GM21526 (cell line): Measurements from ENCODE around the gene ATXN3.
"Not testable (repeated sequence)": the region's sequence is repeated elsewhere in the genome, so short reads cannot be mapped to it uniquely, and the experiment has no call there.

Experiments
- ATAC-seq: cut with Tn5 transposase; IDR thresholded peaks from one replicate; pipeline ENCODE4 v1.9.1; 2021; ENCODE audit warnings: moderate library complexity; ENCODE audit not compliant: unreplicated experiment, low FRiP score

Gene ATXN3

DNA sequence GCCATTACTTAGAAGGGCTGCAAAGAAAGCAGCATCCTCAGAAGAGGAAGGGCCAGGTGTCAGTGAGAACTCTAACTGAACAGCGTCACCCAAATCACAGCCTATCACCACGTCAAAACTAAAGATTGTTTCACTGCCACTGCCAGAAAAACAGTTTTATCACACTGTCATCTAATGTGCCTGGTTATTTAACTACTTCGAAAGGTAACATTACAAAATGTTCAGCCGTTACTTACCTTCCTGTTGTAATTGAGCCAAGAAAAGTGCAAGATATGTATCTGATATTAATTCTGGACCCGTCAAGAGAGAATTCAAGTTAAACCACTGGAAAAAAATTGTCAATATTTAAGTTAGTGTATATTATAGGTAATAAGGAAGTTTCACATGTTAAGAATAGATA is 17.9 kb downstream of the ATXN3 start:
- ATAC-seq, result no peak

DNA sequence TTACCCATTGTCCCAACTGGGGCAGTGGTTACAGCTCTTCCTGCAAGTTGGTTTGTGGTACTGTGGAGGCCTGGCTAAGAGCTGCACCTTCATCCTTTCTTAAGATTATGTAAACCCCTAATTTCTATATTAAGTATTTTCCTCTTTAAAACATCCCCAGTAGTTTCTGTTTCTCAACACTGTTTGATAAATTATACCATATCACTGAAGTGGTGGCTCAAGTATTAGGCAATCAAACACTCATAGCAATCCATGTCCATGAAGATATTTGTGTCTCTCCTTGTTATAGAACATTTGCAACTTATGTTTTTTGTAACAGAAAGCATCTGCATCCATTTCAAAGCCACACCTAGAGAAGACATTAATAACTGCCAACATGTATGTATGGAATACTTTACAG is 31.8 kb downstream of the ATXN3 start:
- no peak for ATAC-seq

DNA sequence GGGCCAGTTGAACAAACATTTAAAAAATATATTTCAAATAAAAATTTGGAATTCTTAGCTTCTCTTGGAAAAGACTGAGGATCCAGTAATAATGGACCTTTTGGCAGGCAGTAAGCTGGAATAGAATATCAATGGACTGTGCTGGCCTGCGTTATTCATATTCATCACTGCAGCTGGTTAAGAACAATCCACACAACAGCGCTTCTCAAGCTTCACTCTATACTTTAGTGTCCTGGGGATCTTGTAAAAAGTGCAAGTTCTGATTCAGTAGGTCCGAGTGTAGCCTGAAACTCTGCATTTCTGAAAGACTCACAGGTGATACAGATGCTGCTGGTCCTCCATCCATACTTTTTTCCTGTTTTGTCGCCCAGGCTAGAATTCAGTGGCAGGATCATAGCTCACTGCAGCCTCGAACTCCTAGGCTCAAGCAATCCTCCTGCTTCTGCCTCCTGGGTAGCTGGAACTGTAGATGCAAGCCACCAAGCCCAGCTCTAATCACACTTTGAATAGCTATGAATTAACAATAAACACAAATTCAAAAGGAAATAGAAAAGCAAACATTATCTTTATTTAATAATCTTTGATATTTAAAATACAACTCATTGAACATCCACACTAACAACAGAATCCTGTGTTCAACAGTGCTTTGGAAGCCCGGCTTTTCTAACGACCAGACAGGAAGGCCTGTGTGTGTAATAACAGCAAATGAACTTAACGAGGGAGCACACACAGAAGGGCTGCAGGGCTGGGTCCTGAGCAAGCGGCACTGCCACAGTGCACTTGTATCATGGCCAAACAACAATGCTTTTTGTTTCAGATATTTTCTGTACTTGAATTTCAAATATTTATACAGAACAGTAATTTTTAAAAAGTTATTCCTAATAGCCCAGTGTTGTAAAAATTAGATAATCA is 48.1 kb downstream of the ATXN3 start:
- no peak for ATAC-seq

DNA sequence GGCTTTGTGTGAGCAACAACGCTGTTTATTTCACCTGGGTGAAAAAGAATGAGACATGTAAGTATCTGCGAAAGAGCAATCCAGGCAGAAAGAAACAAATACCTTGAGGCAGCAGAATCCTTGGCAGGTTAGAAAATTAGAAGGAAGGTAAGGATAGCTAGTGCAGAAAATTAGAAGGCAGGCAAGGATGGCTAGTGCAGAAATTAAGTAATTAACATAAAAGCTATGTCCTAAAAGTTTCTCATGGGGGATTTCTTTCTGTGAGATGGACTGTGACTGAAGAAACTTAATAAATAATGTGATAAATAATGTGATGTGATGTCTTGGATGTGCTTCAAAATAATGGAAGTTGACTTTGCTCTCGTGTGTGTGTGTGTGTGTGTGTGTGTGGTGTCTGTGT is 56.6 kb downstream of the ATXN3 start:
- no peak for ATAC-seq

DNA sequence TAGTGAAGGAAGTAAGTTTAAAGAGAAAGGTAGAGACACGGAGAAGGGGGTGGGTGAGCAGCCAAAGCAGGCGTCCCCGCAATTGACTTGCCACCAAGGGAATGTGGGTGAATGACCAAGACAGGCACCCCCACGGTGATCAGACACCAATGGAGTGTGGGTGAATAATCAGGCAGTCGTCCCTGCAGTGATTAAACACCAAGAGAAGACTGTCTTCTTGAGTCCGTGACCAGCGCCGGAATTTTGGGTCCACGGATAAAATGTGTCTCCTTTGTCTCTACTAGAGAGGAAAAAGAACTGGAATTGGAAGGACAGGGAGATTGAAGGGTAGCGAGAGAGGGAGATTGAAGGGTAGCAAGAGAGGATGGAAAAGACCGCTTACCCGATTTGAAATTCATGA is 57.2 kb downstream of the ATXN3 start:
- not testable (repeated sequence) for ATAC-seq

DNA sequence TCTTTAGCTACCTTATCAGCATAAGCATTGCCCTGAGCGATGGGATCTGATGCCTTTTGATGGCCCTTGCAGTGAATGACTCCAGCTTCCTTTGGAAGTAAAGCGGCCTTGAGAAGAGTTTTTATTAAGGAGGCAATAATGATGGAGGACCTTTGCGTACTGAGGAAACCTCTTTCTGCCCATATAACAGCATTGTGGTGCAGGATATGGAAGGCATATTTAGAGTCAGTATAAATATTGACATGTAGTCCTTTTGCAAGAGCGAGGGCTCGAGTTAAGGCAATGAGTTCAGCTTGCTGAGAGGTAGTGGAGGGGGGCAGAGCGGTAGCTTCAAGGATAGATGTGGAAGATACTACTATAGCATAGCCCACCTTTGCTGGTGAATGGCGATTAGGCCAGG is 60.5 kb downstream of the ATXN3 start:
- ATAC-seq, result not testable (repeated sequence)

DNA sequence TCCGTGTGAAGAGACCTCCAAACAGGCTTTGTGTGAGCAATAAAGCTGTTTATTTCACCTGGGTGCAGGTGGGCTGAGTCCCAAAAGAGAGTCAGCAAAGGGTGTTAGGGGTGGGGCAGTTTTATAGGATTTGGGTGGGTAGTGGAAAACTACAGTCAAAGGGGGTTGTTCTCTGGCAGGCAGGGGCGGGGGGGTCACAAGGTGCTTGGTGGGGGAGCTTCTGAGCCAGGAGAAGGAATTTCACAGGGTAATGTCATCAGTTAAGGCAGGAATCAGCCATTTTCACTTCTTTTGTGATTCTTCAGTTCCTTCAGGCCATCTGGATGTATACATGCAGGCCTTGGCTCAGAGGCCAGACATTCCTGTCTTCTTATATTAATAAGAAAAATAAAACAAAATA is 64.6 kb downstream of the ATXN3 start:
- not testable (repeated sequence) for ATAC-seq

DNA sequence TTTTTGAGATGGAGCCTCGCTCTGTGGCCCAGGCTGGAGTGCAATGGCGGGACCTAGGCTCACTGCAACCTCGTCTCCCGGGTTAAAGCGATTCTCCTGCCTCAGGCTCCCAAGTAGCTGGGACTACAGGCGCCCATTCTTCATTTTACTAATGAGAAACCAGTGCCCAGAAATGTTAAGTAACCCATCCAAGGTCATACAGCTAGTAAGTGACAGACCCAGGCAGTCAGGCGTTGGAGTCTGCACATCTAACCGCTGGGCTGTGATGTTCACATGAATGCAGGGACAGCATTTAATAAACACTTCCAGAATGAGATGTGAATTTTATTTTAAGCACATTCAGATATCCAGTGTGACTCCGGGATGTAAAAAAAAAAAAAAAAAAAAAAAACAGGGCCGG is 65.2 kb downstream of the ATXN3 start:
- ATAC-seq, result no peak

DNA sequence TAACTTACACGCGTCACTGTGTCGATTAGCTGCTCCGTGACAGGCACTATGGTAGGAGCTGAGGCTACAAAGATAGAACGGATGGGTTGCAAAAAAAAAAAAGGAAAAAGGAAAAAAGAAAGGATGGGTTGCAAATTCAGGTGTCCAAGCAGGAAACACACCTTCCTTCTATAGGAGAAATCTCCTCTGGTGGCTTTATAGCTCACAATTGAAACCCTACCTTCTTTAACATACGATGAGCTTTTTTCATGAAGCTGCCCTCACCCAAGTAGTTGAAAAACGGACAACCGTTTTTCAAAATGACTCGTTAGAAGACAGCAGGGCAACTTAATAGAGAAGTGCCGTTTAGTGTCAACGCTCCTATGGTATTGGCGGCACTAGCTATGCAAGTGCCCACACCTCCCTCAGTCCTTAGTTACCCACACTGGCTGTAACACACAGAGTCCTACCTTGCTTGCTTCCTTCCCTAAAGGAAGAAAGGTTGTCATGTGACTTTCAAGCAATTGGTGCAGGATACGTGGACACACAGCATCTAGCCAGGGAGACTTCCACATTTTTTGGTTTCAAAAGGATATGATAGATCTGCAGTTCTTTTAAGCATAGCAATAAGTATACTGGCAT is 65.8 kb downstream of the ATXN3 start:
- peak; percentile 18 for ATAC-seq

DNA sequence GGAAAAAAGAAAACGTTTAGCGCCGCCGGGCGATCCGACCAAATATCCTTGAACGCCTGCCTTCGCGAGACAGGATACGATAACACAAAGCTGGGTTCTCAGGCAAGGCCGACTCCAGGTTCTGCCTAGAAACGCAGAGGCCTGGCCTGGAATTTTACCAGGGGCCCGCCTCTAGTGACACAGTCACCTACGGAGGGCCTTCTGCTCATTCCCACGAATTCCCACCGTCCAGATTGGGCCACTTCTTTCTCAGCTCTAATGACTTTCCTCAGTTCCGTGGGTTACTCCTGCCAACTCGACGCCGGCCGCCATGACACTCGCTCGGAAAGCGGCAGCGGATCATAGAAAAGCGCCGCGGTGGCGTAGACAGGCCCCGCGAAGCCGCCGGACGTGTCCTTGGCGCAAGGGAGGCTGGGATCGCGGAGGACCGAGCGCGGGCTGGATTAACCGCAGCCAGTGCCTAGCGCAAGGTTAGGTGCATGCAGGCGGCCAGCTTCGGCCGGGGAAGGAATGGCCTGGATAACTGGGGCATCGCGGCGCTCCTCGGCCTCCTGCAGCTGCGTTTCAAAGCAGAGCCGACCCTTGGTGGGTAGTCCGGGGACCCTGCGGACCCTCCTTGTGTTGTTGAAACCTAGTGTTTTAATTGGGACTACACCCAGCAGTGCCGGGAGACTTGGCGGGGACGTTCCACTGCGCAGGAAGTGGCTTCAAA is 66.5 kb downstream of the ATXN3 start, which contains the start of gene TRIP11:
TSS of gene TRIP11 (minus strand) at position 341 of the 712 bp plus-strand sequence. CDS start 374 bp downstream, outside the sequence.
- ATAC-seq, result peak; percentile 97

DNA sequence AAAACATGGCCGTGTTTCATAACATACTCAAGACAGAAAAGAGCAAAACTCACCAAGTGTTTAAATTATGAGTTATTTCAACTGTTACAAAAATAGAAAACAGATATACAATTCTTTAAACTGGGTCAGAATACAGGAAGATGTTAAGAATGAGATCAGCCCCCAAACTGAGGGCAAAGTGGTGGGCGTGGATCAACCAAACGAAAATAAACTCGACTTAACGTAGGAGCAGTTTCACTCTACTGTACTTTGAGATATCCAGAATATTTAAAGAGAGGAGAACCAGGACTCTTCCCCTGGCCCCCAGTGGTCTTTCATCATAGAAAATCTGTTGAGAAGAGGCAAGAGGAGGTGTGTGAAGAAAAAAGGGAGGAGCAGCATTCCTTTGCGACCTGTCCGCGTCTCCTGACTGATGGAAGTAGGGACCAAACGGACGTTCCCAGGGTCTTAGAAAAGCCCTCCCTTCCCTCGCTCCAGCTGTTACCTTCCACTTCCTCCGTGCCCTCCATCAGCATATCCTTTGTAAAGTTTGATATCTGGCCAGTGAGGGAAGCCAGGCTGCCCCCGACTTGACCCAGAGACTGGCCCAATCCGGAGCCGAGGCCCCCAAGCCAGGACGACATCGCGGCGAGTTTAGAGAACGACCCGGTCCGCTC is 67.2 kb downstream of the ATXN3 start:
- ATAC-seq, result peak; percentile 12

DNA sequence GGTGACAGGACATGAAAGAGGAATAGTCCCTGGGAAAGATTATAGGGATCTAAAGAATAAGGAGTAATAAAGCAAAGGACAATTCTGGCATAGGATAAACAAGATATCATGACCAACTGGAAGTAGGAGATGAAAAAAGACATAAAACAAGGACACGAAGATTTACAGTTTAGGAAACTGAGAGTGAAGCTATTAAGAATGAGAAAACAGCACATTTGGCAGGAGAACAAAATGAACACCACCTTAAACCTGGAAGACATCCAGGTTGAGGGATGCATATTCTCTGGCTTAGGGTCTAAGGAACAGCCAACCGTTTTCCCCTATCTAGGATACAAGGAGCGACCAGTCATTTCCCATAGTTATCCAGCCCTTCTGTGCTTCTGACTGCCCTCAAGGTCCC is 68.4 kb downstream of the ATXN3 start:
- ATAC-seq, result no peak

DNA sequence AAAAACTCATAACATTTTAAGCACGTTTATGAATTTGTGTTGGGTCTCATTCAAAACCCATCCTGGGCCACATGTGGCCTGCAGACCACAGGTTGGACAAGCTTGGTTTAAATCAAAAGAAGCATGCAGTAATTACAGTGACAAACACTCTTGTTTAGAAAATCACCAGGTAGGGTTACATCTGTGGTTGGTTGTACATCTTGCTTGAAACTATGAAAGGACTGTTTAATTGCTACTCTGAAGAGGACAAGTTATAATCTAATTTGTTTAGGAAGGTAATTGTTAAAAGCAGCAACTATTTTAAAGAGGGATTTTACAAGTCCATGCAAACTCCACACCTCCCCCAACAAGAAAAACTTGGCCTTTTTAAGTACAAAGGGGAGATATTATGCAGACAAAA is 70.5 kb downstream of the ATXN3 start:
- ATAC-seq, result no peak

DNA sequence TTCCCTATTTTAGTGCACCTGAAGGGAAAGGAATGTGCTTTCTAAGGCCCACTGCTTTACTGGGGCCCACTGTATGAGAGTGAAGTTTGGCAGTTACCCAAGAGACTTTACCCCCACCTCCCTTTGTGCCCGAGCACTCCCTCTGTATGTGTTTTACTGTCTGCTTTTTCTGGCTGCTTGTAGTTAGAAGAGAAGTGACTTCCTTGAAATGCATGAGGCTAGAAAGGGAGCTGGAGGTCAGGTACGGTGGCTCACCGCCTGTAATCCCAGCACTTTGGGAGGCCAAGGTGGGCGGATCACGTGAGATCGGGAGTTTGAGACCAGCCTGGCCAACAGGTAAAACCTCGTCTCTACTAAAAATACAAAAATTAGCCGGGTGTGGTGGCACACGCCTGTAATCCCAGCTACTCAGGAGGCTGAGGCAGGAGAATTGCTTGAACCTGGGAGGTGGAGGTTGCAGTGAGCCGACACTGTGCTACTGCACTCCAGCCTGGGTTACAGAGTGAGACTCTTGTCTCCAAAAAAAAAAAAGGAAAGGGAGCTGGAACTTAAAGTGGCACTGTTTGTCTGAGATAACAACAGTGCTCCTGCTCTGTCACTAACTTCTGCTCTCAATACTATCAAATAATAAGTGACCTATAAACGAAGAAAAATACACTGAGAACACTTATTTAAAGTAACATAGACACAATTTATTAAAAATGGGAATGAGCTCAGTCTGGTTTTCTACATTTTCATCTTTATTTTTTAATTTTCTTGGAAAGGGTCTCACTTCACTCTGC is 72.3 kb downstream of the ATXN3 start:
- ATAC-seq, result no peak

DNA sequence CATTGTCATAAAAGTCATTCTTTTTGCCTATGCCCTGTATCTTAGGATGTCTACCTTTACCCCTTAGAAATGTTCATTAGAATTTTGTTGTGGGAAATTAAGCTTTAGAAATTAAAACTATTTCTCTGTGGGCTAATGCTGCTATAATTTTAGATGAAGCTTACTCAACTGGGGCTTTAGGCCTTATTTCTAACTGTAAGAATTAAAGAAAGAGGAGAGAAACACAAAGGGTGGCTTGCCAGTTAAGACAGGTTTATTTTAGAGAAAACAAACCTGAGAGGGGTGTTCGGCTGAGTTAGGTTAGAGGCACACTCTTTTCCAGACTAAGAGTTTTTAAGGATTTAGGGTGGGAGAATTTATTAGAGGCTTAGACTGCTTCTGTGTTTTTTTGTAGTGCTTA is 72.9 kb downstream of the ATXN3 start:
- no peak for ATAC-seq

DNA sequence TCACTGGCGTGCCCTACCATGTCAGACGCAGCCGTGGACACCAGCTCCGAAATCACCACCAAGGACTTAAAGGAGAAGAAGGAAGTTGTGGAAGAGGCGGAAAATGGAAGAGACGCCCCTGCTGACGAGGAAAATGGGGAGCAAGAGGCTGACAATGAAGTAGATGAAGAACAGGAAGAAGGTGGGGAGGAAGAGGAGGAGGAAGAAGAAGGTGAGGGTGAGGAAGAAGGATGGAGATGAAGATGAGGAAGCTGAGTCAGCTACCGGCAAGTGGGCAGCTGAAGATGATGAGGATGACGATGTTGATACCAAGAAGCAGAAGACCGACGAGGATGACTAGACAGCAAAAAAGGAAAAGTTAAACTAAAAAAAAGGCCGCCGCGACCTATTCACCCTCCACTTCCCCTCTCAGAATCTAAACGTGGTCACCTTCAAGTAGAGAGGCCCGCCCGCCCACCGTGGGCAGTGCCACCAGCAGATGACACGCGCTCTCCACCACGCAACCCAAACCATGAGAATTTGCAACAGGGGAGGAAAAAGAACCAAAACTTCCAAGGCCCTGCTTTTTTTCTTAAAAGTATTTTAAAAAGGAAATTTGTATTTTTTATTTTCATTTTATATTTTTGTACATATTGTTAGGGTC is 79.7 kb downstream of the ATXN3 start:
- ATAC-seq, result no peak

DNA sequence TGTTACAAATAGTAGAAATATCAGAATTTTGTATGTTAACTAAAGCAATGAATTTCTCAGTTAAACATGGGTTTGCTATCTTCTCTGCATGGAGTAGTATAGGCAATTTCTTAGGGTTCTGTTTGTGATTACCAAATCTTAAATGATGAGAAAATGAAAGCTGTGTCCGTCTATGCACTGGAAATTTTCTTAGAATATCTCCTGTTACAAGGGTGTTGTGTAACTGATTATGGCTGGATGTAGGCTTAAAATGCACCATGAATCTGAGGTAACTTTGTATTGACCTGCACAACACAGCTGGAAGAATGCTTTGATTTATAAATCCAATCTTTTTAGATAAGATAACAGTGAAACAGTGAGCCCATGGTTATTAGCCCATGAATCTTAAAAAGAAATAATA is 84.3 kb downstream of the ATXN3 start:
- no peak for ATAC-seq

DNA sequence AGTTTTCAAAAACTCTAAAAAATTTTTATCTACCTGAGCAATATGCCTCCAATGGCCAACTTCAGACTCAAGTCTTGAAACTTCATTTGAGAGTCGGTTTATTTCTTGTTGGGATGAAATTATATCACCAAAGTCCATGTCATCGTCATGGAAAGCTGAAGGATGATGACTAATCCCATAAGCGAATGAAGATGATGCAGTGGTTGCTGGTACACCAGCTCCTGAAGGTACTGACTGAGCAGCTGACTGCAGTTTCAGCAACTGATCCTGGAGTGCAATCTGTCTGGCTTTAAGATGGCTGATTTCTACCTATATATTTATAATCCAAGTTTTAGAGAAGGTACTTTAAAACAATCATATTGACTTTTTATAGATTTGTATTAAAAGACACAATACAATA is 84.9 kb downstream of the ATXN3 start:
- no peak for ATAC-seq

DNA sequence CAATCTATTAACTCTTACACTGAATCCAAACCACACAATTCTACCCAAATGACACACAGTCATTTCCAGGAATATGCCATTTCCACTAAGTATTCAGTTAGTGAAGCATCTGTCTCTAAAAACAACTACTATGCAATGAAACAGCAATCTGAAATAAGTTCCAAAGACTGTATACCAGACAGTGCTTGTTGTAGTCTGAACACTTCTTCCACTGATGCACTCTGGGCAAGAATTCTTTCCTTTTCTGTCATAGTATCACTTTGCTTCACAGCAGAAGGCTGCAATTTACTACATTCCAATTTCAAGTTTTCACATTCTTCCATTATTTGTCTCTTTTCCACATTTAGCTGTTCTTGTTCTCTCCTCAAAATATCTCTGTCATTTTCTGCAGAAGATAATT is 92.3 kb downstream of the ATXN3 start:
- ATAC-seq, result no peak
